ENCODE measurements around the gene CCDC117.
"Not testable (repeated sequence)": the region's sequence is repeated elsewhere in the genome, so short reads cannot be mapped to it uniquely, and the experiment has no call there.

The CCDC117 gene

GRCh38 chr22:28795071-28795693 is 22.7 kb downstream of the CCDC117 start:
- Histone ChIP-seq H3K36me3 (ENCODE audit: insufficient read depth, low read length) (peaks cover 52% of the 10 kb centered on the region), H3K4me2 (ENCODE audit: low read length) (no peak overlapping the region), H3K4me1 (ENCODE audit: control insufficient read depth, insufficient read depth, low read length) (peaks cover 6% of the 10 kb centered on the region), H3K9ac (ENCODE audit: low read depth, low read length) (no peak overlapping the region), H3K9me3 (replicated peaks; ENCODE audit: low read length) (no peaks in the 10 kb centered on the region), H3K27me3 (ENCODE audit: control insufficient read depth, insufficient read depth, low read length) (no peaks in the 10 kb centered on the region), H3K4me3 (ENCODE audit: low read length) (no peak overlapping the region)

DNA sequence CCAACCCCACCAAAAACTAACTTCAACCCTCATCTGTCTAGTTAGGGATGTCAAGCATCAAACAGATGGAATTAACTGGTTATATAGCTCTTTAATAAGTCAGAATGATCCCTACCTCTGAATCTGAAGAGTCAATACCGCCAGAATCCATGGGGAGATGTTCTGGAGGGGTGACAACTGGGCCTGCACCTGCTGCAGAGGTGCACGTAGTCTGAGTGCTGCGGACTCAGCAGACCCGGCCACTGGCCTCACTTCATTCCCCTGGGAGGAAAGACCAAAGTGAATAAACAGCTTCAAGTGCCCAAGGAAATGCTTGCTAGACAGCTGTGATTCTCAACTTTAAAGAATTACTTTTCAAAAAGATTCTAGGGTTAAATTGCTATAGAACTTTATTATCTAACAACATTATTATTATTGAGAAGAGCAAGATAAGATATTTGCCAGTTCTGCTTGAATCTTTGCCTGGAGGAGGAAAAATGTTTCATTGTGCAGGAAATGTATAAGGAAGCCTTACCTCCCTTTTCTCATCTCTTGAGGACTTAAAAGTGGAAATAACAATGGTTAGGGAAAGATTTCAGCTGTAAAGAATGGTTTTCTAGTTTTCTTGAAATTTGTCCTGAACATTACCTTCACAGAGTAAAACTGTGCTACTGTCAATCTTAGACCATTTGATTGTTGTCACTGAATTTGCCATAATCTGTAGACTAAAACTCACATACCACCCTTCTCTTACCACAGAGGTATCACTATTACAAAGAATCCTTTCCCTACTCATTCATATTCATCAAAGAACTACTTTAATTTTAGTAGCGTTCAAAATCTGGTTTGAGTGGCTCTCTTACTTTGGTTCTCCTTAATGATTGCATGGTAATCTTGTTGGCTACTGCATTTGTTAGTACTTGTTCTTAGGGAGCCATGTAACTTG is 23.7 kb downstream of the CCDC117 start:
- Histone ChIP-seq H3K9ac (ENCODE audit: low read depth, low read length) (no peak overlapping the region), H3K4me1 (ENCODE audit: control insufficient read depth, insufficient read depth, low read length) (peaks cover 6% of the 10 kb centered on the region), H3K4me2 (ENCODE audit: low read length) (no peak overlapping the region), H3K36me3 (ENCODE audit: insufficient read depth, low read length) (peaks cover 52% of the 10 kb centered on the region), H3K9me3 (replicated peaks; ENCODE audit: low read length) (no peaks in the 10 kb centered on the region), H3K4me3 (ENCODE audit: low read length) (no peak overlapping the region), H3K27me3 (ENCODE audit: control insufficient read depth, insufficient read depth, low read length) (no peaks in the 10 kb centered on the region)

DNA sequence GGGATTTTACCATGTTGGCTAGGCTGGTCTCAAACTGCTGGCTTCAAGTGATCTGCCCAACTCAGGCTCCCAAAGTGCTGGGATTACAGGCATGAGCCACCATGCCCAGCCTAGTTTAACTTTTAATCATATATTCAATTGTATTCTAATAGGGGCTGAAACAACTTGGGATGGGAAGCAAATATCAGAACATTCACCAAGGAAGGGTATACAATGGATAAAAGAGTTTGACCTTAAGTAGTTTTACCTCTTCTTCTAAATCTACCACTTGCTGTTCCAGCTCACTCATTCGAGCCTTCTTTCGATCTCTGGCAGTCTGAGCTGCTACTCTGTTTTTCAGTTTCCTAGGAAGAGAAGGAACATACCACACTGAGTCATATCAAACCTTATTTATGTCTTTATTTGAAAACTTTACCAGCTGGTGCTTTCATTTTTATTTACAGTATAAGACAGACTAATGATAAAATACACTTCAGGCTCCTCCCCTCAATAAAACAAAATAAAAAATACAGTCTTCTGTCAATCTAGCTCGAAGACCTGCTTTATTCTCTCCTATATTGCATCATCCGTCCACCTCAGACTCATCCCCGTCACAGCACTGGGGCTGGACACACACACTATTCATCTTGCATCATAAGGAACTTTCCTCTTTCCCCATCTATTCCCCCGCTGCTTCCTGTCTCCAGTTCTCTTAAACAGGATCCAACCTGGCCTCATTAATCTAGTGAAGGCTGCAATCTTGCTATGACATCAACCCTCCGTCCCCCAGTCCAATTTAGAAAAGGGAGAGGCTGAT is 26.5 kb downstream of the CCDC117 start:
- Histone ChIP-seq H3K4me1 (ENCODE audit: control insufficient read depth, insufficient read depth, low read length) (peaks cover 16% of the 10 kb centered on the region), H3K27me3 (ENCODE audit: control insufficient read depth, insufficient read depth, low read length) (no peaks in the 10 kb centered on the region), H3K36me3 (ENCODE audit: insufficient read depth, low read length) (peaks cover 48% of the 10 kb centered on the region), H3K4me2 (ENCODE audit: low read length) (peak overlapping the region; percentile 95), H3K4me3 (ENCODE audit: low read length) (peak overlapping the region; percentile 84), H3K9ac (ENCODE audit: low read depth, low read length) (peak overlapping the region; percentile 99), H3K9me3 (replicated peaks; ENCODE audit: low read length) (no peaks in the 10 kb centered on the region)

GRCh38 chr22:28799606-28800307 is 27.3 kb downstream of the CCDC117 start:
- no peaks in the 10 kb centered on the region for H3K27me3 ChIP-seq (ENCODE audit: control insufficient read depth, insufficient read depth, low read length)
- H3K36me3 ChIP-seq (ENCODE audit: insufficient read depth, low read length), result peaks cover 41% of the 10 kb centered on the region
- H3K9me3 ChIP-seq (replicated peaks; ENCODE audit: low read length), result no peaks in the 10 kb centered on the region
- peak overlapping the region; percentile 99 for H3K9ac ChIP-seq (ENCODE audit: low read depth, low read length)
- H3K4me3 ChIP-seq (ENCODE audit: low read length), result peak overlapping the region; percentile 84
- H3K4me1 ChIP-seq (ENCODE audit: control insufficient read depth, insufficient read depth, low read length), result peaks cover 16% of the 10 kb centered on the region
- peak overlapping the region; percentile 95 for H3K4me2 ChIP-seq (ENCODE audit: low read length)

- peaks cover 16% of the 10 kb centered on the region for H3K4me1 ChIP-seq (ENCODE audit: control insufficient read depth, insufficient read depth, low read length)
- H3K9ac ChIP-seq (ENCODE audit: low read depth, low read length), result peak within 1 kb of the TSS; percentile 99
- no peaks in the 10 kb centered on the region for H3K9me3 ChIP-seq (replicated peaks; ENCODE audit: low read length)
- H3K4me3 ChIP-seq (ENCODE audit: low read length), result peak within 1 kb of the TSS; percentile 84
- peak within 1 kb of the TSS; percentile 95 for H3K4me2 ChIP-seq (ENCODE audit: low read length)
- H3K36me3 ChIP-seq (ENCODE audit: insufficient read depth, low read length), result peaks cover 34% of the 10 kb centered on the region
- no peaks in the 10 kb centered on the region for H3K27me3 ChIP-seq (ENCODE audit: control insufficient read depth, insufficient read depth, low read length)
Measured at GRCh38 chr22:28800308-28801041, 28.0 kb downstream of the CCDC117 start, which contains the start of gene XBP1. TSS of gene XBP1 (minus strand) at chr22:28800569.

GRCh38 chr22:28801845-28802594 is 29.5 kb downstream of the CCDC117 start:
- peaks cover 18% of the 10 kb centered on the region for H3K36me3 ChIP-seq (ENCODE audit: insufficient read depth, low read length)
- H3K9ac ChIP-seq (ENCODE audit: low read depth, low read length), result no peak overlapping the region
- peaks cover 16% of the 10 kb centered on the region for H3K4me1 ChIP-seq (ENCODE audit: control insufficient read depth, insufficient read depth, low read length)
- peak overlapping the region; percentile 95 for H3K4me2 ChIP-seq (ENCODE audit: low read length)
- H3K9me3 ChIP-seq (replicated peaks; ENCODE audit: low read length), result no peaks in the 10 kb centered on the region
- H3K4me3 ChIP-seq (ENCODE audit: low read length), result no peak overlapping the region
- H3K27me3 ChIP-seq (ENCODE audit: control insufficient read depth, insufficient read depth, low read length), result no peaks in the 10 kb centered on the region

DNA sequence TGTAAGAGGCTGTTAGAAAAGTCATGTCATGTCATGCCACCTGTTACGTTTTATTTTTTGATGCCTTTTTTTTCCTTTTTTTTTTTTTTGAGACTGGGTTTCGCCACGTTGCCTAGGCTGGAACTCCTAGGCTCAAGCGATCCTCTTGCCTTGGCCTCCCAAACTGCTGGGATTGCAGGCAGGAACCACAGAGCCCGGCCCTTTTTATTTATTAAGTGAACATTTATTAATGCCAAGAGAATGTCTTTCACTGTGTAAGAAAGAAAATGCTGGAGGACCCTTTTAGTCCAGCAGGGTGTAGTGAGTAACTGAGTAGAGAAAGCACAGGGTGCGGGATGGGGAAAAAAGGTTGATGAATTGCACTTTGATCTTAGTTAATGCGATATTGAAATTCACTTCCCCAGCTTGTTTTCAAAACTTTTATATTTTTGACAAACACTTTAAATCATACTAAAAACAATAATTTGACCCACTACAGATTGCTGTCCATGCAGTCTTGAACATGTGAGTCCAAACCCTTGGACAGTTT is 30.2 kb downstream of the CCDC117 start:
- H3K4me3 ChIP-seq (ENCODE audit: low read length), result no peak overlapping the region

GRCh38 chr22:28805426-28805825 is 32.9 kb downstream of the CCDC117 start:
- H3K4me1 ChIP-seq (ENCODE audit: control insufficient read depth, insufficient read depth, low read length), result peaks cover 10% of the 10 kb centered on the region
- H3K27me3 ChIP-seq (ENCODE audit: control insufficient read depth, insufficient read depth, low read length); H3K4me3 ChIP-seq (ENCODE audit: low read length); H3K4me2 ChIP-seq (ENCODE audit: low read length); H3K36me3 ChIP-seq (ENCODE audit: insufficient read depth, low read length); H3K9me3 ChIP-seq (replicated peaks; ENCODE audit: low read length); H3K9ac ChIP-seq (ENCODE audit: low read depth, low read length): not testable (repeated sequence)

More for the DNA sequence above, 30.2 kb downstream of the CCDC117 start:
- no peak overlapping the region for H3K9ac ChIP-seq (ENCODE audit: low read depth, low read length)
- H3K36me3 ChIP-seq (ENCODE audit: insufficient read depth, low read length), result peaks cover 14% of the 10 kb centered on the region
- no peaks in the 10 kb centered on the region for H3K9me3 ChIP-seq (replicated peaks; ENCODE audit: low read length)
- peaks cover 16% of the 10 kb centered on the region for H3K4me1 ChIP-seq (ENCODE audit: control insufficient read depth, insufficient read depth, low read length)
- H3K27me3 ChIP-seq (ENCODE audit: control insufficient read depth, insufficient read depth, low read length), result no peaks in the 10 kb centered on the region
- H3K4me2 ChIP-seq (ENCODE audit: low read length), result peak overlapping the region; percentile 95

DNA sequence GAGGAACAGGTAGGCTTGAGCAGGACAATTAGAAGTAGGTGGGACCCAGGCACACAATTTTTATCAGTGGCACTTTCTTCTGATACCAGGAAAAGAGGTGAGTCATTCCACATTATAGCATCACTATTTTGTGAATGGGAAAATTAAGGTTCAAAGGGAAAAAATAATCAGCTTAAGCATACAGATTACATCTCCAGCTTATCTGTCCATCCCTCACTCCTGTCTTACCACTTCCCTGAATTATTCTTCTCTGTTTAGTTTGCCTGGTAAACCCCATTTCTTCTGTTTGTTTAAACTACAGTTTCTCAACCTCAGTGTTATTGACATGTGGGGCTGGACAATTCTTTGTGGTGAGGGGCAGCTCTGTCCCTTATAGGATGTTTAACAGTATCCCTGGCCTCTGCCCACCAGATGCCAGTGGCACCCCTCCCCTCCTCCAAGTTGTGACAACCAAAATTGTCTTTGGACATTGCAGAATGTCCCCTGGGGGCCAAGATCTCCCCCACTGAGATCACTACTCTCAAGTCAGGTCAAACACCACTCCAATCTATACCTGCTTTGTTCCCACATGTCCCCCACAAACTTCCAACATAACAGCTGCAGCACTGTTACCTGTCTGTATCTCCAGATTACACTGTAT is 36.3 kb downstream of the CCDC117 start:
- no peak overlapping the region for H3K4me2 ChIP-seq (ENCODE audit: low read length)
- no peaks in the 10 kb centered on the region for H3K4me1 ChIP-seq (ENCODE audit: control insufficient read depth, insufficient read depth, low read length)
- H3K27me3 ChIP-seq (ENCODE audit: control insufficient read depth, insufficient read depth, low read length), result no peaks in the 10 kb centered on the region
- H3K4me3 ChIP-seq (ENCODE audit: low read length), result no peak overlapping the region
- no peaks in the 10 kb centered on the region for H3K9me3 ChIP-seq (replicated peaks; ENCODE audit: low read length)
- H3K9ac ChIP-seq (ENCODE audit: low read depth, low read length), result no peak overlapping the region
- no peaks in the 10 kb centered on the region for H3K36me3 ChIP-seq (ENCODE audit: insufficient read depth, low read length)

Measured in skeletal muscle satellite cell (primary cell).